GM19463 (cell line): ENCODE data around the gene TTBK1.

Experiments used
- ATAC-seq: cut with Tn5 transposase; IDR thresholded peaks from one replicate; pipeline ENCODE4 v1.9.1; 2021; ENCODE audit warnings: mild to moderate bottlenecking, moderate library complexity; ENCODE audit not compliant: unreplicated experiment

TTBK1 gene

DNA sequence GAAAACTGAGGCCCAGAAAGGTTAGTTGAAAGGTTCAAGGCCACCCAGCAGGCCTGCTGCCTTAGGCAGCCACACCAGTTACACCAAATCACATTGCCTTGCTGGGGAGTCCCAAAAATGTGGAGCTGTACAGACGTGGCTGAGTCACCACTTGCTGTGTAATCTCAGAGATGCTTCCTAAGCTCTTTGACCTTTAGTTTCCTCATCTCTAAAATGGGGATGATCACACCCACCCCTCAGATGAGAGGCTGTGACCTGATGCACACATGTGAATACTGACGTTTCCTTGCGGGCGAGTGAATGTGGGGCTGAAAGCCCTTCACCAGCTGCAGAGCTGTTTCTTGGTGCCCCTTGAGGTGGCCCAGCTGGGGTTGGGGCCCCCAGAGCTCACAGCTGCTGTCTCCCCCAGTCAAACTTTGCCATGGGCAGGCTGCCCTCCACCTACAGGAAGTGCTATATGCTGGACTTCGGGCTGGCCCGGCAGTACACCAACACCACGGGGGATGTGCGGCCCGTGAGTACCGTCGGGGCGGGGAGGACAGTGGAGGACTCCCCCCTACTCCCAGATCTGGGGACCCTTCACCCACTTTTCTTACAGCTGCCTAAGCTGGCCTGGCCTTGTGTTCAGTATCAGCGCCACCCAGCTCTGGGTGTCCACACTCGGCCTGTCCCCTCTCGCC lies 11.0 kb downstream of the TTBK1 start:
- ATAC-seq: no peak

DNA sequence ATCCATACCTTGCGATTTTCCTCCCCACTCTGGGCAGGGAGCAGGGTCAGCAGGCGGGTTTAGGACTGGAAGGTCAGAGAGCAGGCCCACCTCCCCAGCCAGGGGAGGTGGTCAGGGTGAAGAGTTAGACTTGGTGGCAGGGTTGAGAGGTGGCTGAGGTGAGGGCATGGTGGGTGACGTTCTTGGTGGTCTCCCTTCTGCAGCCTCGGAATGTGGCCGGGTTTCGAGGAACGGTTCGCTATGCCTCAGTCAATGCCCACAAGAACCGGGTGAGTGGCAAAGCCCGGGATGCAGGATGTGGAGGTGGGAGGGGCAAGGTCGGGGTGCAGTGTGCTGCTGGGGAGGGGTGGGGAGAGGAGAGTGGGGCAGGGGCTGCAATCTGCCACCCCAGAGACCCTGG lies 11.6 kb downstream of the TTBK1 start:
- ATAC-seq: no peak

DNA sequence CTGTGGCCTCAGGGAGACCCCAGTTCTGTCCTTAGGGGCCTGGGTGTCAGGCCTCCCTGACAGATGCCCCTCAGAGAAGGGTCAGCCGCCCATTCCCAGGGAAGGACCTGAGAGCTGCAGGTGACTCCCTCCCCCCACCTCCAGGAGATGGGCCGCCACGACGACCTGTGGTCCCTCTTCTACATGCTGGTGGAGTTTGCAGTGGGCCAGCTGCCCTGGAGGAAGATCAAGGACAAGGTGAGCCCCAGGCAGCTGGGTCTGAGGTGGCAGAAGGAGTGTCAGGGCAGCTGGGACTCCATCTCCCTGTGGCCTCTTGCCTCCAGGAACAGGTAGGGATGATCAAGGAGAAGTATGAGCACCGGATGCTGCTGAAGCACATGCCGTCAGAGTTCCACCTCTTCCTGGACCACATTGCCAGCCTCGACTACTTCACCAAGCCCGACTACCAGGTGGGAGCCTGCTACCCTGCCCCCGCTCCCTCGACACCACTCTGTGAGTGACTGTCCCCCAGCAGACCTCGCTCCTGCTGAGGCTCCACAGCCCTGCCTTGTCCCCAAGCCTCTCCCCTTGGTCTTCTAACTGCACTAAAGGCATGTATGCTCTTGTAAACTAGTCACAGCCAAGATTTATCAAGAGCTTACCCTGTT lies 12.2 kb downstream of the TTBK1 start:
- ATAC-seq: no peak

DNA sequence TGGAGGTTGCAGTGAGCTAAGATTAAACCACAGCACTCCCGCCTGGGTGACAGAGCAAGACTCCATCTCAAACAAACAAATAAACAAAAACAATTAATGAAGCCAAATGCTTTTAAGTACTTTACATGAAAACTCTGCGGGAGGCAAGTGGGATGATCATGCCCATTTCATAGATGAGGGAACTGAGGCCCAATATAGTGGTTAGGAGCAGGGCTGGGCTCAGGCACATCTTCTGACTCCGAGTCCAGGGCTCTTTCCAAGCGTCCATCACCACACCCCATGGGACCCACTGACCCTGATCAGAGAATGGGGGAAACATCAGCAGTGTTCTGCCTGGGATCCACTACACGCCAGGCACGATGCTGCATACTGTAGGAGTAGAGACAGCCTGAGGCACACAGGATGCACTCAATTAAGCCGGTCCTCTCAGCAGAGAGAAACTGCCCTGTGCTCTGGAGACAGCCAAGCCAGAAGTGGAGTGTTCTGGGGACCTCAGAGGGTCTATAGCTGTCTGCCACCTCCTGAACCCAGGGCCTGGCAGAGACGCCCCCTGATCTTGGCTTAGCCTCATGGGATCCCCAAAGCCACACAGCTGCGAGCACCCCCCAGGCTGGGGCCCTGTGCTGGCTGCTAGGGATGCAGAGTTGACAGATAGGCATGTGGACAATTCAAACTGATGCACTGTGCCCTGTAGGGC lies 13.5 kb downstream of the TTBK1 start:
- no peak for ATAC-seq

DNA sequence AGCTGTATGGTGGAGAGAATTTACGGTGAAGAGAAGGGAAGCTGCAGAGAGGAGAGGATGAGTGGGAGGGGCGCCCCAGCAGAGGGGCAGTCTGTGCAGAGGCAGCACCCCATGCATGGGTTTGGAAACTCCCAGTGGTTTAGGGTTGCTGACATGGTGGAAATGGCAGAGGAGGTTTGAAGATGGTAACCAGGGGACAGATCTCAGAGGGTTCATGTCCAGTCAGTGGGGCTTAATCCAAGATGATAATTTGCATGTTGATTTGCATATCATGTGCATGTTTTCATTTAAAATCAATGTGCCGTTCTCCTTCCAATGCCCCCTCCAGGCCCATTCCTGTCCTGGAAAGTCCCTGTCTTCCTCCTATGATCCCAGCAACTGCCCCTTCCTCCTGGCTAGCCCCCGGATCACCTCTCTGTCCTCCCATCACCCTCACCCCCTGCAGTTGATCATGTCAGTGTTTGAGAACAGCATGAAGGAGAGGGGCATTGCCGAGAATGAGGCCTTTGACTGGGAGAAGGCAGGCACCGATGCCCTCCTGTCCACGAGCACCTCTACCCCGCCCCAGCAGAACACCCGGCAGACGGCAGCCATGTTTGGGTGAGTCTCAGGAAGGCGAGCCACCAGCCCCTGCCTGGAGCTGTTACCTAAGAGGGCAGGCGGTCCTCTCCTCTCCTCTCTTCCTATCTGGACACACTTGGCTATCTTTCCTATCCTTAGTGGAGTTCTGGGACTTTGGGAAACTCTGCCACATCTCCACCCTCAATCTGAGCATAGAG lies 14.3 kb downstream of the TTBK1 start:
- ATAC-seq: no peak

DNA sequence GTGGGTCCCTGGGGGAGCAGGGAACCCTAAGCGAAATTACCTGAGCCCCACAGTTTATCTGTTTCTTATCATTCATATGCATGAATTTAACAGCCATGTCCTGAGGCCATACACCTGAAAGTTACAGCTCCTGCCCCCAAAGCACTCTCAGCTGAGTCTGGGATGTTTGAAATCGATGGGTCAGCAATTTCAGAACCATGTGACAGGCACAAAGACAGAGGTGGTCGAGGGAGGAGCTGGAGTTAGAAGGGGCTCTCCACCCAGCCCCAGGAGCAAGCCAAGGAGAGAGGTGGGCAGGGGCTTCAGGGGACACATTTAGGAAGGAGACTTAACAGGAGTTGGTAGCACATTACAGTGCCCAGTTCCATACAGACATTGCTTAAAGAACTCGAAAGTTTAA lies 14.9 kb downstream of the TTBK1 start:
- ATAC-seq: no peak

DNA sequence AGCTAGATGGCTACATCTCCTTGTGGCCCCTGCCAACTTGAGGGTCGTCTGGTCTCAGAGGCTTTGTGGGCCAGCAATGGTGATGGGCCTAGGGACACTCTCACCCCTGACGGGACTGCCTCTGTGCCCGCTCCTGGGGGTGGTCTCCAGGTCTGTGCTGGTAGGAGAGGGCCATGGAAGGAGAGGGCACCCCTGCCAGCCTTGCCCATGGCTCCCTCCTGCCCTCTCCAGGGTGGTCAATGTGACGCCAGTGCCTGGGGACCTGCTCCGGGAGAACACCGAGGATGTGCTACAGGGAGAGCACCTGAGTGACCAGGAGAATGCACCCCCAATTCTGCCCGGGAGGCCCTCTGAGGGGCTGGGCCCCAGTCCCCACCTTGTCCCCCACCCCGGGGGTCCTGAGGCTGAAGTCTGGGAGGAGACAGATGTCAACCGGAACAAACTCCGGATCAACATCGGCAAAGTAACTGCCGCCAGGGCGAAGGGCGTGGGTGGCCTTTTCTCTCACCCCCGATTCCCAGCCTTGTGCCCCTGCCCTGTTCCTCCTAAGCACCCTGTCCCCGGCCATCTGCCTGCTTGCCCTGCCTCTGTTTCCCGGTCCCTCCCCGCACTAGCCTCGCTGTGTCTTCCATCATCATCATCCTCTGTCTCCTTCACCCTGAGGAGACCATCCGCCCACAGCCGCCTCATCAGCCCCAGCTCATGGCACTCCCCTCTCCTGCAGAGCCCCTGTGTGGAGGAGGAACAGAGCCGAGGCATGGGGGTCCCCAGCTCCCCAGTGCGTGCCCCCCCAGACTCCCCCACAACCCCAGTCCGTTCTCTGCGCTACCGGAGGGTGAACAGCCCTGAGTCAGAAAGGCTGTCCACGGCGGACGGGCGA lies 15.8 kb downstream of the TTBK1 start:
- ATAC-seq: no peak

DNA sequence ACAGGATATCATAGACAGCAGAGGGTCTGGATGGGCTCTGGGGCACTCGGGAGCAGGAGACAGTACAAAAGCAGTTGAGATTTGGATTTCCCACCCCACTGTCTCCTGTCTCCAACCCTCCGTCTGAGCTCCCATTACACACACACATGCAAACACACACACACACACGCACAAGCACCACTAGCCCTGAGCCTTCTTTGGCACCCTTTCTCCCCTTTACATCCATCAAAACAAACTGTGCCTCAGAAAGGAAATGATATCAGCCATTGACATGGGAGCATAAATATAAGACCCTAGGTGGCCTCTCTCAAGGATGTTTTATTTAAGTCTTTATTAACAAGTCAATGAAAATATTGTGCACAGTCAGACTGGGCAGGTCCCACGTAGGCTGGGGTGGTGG lies 17.5 kb downstream of the TTBK1 start:
- no peak for ATAC-seq

DNA sequence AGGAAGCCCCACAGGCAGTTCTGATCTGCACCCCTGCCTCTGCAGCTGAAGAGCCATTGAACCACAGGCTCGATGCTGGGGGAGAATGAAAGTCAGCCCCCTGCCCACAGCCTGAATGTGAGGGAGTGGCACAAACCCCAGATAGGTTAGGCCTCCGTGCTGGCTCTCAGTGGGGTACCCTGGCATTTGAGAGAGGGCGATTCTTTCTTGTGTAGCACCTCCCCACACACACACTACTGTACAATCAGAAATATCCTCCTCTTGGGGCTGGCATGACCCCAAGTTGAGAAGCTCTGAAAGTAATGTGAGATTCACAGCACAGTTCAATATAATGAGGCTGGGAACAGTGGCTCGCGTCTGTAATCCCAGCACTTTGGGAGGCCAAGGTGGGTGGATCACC lies 17.9 kb downstream of the TTBK1 start:
- no peak for ATAC-seq

DNA sequence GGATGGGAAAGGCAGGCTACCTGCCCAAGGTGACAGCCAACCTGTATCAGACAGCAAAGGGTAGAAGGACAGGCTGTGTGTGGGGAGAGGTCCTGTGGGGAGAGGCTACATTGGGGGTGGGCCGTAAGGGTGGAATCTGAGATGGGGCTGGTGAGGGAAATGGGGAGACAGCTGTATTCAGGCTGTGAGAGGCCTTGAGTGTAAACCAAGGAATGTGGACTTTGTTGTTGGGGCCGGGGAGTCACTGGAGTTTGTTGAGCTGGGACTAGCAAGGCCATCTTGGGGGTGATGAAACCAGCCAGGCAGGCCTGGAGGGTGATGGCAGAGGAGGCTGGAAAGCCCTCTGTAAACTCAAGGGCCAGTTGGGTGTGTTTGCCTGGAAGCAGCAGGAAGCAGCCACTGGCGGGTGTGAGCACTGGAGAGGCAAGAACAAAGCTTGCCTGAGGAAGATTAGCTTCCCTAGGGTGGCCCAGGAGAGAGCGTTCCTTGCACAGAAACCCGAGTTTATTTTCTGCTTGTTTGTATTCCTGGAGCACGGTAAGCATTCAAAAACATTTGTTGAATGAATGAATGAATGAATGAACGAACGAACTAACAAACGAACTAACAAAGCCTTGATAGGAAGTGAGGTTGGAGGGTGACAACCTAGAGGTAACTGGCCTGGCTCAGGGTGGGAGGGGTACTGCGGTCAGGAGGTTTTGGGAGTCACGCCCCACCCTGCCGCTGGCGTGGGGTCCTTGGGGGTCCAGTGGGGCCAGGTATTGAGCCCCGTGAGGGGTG lies 18.9 kb downstream of the TTBK1 start:
- ATAC-seq: no peak

DNA sequence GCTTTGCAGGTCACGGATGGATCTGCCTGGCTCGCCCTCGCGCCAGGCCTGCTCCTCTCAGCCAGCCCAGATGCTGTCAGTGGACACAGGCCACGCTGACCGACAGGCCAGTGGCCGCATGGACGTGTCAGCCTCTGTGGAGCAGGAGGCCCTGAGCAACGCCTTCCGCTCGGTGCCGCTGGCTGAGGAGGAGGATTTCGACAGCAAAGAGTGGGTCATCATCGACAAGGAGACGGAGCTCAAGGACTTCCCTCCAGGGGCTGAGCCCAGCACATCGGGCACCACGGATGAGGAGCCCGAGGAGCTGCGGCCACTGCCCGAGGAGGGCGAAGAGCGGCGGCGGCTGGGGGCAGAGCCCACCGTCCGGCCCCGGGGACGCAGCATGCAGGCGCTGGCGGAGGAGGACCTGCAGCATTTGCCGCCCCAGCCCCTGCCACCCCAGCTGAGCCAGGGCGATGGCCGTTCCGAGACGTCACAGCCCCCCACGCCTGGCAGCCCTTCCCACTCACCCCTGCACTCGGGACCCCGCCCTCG lies 19.6 kb downstream of the TTBK1 start:
- ATAC-seq: no peak

DNA sequence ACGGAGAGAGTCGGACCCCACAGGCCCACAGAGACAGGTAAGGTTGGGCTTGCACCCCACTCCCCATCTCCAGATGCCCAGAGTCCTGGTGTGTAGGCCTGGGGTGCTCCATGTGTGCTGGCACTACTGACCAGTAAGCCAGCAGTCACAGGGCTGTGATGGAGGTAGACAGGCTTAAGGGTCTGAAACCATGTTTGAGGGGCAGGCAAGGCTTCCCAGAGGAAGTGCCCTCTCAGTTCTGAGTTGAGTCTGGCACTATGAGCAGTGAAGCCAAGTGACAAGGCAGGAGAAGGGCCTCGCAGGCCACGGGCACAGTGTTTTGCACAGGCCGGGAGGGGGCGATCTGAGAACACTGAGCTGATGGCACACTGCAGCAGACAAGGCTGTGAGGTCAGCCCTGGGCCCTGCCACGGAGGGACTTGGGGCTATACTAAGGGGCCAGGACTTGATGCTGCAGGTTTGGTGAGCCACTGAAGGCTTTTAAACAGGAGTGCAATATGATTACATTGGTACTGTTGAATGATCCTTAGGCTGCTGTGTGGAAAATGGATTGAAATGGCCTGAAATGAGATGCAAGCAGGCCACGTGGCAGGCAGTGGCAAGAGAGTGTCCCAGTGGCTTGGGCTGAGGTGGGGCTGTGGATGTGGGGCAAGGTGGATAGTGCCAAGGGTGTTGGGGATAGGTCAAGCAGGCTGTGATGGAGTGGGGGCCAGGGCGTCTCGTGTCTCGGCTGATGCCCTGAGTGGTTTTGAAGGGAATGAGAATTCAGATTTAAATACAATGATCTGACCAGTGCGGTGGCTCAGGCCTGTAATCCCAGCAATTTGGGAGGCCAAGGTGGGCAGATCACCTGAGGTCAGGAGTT lies 20.3 kb downstream of the TTBK1 start:
- peak; percentile 88 for ATAC-seq

DNA sequence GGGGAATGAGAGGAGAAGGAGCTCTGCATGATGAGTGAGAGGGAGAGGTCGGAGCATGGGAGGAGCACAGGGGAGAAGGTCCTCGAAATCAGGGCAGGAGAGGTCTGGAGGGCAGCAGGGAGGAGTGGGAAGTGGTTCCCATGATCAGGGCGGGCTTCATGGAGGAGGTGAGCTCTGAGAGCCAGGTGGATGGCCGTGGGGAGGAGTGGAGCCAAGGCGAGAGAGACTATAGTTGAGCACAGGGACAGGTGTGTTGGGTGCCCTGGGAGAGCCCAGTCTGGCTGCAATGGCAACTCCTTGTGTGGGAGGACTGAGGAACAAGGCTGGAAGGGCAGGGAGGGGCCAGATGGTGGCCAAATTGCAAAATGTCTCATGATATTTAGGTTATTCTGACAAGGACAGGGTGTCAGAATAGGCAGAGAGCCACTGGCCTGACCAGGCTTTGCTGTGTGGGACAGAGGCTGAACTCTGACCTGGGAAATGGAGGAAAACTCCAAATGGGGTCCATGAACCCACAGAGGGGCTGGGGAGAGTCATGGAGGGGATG lies 21.4 kb downstream of the TTBK1 start:
- ATAC-seq: no peak

DNA sequence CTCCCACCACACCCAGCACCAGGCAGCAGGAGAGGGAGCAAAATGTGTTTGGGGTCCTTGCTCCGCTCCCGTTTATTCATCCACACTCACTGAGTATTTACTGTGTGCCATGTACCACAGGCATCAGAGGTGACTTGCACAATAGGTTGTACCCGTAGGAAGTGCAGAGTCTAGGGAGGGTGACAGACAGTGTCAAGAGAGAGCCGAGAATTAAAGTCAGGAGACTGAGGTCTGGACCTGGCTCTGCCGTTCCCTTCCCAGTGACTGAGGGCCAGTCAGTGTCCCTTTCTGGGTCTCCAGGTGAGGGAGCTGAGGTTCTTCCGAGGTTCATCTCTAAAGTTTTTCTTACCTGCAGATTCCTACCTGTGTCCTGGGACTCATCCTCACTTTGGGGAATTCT lies 22.3 kb downstream of the TTBK1 start:
- no peak for ATAC-seq

DNA sequence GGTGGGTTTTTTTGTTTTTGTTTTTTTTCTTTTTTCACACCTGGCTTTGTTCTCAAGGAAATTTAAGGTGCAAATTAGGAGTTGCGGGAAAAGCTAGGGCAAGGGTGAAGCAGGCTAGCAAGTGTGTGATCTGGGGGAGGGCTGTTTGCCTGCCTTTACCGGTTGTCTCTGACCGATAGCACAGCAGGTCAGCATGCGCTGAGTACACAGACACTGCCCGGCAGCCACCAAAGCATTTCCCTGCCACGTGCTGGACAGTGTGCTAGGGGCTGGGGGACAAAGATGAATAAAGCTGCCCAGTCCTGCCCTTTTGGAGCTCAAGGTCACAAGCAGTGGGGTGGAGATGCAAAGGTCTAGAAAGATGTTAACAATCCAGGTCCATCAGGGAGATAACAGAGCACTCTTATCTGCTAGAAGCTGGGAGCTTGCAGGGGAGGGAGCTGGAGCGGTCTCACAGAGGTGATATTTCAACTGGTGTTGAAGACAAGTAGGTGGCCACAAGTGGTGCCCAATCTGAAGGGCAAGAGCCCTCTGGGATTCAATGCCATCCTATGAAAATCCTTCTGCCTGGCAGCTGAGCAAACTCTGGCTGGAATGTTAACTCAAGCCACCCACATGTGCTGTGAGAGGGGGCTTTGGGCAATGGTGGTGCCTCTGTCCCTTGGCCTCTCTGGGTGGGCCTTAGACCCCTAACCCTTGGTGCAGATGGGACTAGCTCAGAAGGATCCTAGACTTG lies 24.5 kb downstream of the TTBK1 start:
- ATAC-seq: no peak

DNA sequence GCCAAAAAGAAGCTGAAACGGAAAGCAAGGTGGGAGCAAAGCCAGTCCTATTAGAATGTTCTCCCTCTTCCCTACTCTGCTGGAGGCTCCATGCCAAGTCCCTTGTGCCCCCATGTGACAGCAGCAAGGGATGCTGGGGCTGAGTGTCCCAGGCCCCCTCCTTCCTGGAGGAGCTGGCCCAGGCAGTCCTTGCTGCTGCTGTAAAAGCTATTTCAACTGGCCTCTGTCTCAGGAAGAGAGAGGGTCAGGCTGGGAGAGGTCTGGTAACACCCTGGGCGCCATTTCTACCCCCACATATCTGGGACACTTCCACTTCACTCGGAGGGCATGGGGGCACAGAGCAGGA lies 25.0 kb downstream of the TTBK1 start:
- ATAC-seq: no peak

DNA sequence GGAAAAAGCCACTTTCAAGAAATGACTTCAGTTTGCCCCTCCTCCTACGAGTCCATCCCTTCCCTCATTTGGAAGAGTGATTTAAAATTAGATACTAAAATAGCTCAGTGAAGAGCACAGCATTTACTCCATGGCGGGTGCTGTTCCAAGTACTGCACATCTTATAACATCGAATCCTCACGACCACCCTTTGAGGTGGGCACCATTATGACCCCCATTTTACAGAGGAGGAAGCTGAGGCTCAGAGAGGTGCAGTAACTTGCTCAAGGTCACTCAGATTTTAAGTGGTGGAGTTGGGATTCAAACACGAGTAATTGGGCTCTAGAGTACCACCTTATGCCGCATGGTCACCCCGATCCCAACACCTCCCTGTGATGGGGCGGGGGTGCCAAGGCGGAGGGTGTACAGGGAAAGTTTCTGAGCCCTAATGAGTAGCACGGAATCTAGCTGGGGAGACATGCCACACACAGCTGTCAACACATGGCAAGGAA lies 25.5 kb downstream of the TTBK1 start:
- ATAC-seq: no peak
